NCI-H460 (cell line): ENCODE measurements around the gene LDAH. TPM values are rescaled to one million over a fixed set of nuclear protein-coding genes. Genes with fewer than 3 reads are reported as not detected.

ENCODE experiments used
- DNase-seq: peaks from one replicate; pipeline ENCODE4 v3.0.0-alpha.2; 2016; ENCODE audit warnings: low read depth; ENCODE audit errors: extremely low read depth
- total RNA-seq: library from RNA; depleted of rRNA; stranded (reverse); fragments of >200 nt; shearing (Covaris generic); gene quantifications from 2 replicates; pipeline ENCODE4 v1.2.3, GENCODE V29; 2014

Gene LDAH
- total RNA-seq, 1 experiment from 2014 or later: 40.7 TPM

DNA sequence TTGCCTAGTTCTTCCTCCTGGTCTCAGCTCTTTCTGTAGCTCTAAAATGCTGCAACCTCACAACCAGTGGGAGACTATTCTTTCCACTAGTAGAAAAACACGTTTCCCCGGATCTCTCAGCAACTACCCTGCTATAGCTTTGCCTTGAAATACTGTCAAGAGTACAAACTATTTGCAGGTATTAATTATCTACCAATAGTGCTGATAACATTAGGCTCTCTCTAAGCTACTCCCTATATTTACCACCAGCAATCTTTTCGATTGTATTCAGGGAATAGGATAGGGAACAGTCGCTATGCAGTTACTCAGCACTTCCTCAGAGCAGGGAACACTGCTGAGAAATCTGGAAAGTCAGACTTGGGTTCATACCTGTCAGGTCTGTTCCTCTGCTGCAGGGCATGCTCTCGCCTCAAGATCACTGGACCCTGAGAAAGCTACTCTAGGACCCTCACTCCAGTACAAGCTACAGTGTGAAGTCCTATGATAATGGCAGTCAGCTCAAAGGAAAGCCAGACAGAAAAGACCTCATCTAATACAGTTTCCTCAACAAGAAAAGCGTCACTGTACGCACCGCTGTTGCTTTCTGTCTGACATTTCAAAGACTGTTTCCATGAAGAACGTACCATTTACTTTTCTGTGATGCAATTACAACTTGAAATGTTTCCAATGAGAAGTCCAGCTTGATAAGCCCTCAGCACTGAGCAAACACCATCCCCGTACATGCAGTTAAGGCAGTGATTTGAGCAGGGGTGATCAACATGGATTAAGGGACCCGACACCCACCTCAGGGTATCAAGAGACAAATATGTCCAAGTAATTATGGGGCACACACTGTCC, 133.3 kb downstream of the LDAH start:
- no peak for DNase-seq

GRCh38 chr2:20687260-20687832, 135.6 kb downstream of the LDAH start:
- DNase-seq: no peak

GRCh38 chr2:20684581-20685063, 138.3 kb downstream of the LDAH start:
- no peak for DNase-seq

- DNase-seq: no peak
Measured at GRCh38 chr2:20682167-20682920, 140.6 kb downstream of the LDAH start.

DNA sequence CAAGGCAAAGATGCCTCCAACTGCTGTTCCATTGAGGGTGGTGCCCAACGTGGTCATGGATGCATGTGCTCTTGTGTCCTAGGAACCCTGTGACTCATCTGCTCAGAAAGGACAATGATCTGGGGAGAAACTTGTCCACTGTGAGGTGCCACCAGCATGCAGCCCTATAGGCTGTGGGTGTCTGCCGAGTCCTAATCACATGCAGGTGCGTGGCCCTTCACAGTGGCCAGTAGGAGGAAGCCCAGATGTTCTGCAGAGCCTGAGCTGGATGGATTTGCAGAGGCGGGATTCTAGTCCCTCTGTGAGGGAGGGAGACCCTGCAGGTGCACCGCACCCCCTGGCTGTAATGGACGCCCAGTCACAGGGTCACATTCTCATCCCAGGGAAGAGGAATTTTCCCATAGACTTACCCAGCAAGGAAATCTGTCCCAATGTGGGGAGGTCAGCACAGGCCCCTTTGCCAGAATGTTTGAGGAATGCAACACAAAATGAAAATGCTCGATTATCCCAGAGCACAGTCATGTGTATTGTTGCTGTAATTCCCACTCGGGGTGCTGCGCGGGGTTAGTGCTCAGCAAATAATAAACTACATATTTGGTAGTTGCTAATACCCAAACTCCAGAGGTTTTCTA, 142.0 kb downstream of the LDAH start:
- no peak for DNase-seq

GRCh38 chr2:20678780-20679179, 144.1 kb downstream of the LDAH start:
- DNase-seq: no peak

DNA sequence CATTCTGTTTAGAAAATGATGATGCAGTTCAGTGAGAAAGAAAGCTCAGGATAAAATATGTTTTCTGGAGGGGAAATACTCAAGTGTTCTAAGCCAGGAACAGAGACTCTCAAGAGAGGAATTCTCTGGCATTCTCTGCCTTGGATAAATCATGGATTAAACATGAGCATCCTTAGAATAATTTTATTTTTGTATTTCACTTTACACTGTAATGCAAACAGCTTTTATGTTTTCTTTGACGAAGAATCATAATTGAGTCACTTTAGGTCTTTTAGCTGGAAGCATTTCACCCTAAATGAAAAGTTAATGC, 144.9 kb downstream of the LDAH start:
- DNase-seq: no peak

- DNase-seq: no peak
Measured at GRCh38 chr2:20677301-20678085, 145.4 kb downstream of the LDAH start.

GRCh38 chr2:20676353-20677215, 146.3 kb downstream of the LDAH start:
- no peak for DNase-seq

- no peak for DNase-seq
Measured at GRCh38 chr2:20675701-20676352, 147.1 kb downstream of the LDAH start.

- DNase-seq: no peak
Measured at GRCh38 chr2:20674974-20675679, 147.8 kb downstream of the LDAH start.

GRCh38 chr2:20674309-20674965, 148.5 kb downstream of the LDAH start:
- DNase-seq: no peak

DNA sequence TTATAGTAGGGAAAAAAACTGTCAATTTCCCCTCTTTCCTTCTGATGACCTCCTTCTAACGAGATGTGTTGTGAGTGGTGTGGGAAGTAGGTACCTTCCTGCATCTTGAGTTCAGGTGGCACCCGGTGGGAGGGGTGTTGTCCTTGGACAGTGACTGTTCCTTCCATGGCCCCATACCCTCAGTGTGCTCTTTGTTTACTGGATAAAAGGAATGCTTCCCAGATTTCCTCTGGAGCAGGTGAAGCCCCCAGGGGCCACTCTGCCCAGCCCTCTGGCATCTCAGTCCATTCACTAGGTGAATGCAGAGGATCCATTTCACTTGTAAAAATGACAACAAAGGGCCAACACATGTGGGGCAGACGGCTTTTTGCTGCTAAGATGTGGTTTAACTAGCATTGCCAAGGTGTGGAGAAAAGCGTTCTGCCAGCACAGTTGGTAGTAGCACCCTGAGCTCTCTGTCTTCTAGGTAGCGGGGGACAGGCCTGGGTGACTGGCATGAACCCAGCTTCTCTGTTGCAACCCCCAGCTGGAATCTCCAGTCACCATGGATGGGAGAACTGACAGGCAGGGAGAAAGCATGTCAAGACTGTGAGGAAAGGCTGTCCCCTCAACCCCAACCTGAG, 149.1 kb downstream of the LDAH start:
- DNase-seq: no peak

GRCh38 chr2:20672201-20672951, 150.5 kb downstream of the LDAH start:
- DNase-seq: no peak

DNA sequence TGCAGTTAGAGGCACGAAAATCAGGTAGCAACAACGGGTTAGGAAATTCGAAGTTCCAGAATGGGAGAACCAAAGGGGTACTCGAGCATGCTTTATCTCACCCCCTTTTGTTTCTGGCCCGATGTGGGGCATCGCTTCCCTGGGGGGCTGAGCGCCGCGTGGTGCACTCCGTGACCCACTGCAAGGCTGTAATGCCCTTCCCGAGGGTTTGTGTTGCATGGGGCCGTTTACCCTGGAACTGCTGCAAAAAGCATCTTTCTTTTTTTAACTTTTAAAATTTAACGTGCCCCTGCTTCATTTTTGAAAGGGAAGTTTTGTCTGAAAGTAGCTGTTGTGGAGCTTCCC, 151.2 kb downstream of the LDAH start:
- DNase-seq: no peak

DNA sequence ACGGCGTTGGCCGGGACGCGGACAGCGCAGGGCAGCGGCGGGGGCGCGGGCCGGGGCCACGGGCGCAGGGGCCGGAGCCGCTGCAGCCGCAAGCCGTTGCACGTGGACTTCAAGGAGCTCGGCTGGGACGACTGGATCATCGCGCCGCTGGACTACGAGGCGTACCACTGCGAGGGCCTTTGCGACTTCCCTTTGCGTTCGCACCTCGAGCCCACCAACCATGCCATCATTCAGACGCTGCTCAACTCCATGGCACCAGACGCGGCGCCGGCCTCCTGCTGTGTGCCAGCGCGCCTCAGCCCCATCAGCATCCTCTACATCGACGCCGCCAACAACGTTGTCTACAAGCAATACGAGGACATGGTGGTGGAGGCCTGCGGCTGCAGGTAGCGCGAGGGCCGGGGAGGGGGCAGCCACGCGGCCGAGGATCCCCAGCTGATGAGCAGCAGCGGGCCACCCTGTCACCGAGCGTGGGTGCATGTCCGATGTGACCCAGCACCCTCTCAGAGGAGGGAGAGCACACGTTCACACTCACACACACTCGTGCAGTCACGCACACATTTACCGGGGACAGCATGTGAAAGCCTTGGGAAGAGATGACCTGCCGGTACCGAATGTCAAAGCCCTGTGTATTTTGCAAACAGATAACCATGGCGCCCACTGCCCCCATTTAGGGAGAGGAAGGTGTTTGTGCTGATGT, 151.7 kb downstream of the LDAH start:
- no peak for DNase-seq
